Stimulated activated CD4-positive, alpha-beta T cell treated with anti-CD3 and anti-CD28 coated beads, Interleukin-15, amount 100 ng/mL, for 24 hours (primary cell): ENCODE measurements around the gene PSTPIP2.
"Not testable (repeated sequence)": the region's sequence is repeated elsewhere in the genome, so short reads cannot be mapped to it uniquely, and the experiment has no call there.

Experiments used
- DNase-seq: peaks from one replicate; pipeline ENCODE4 v3.0.0-alpha.2; 2020

Gene PSTPIP2

DNA sequence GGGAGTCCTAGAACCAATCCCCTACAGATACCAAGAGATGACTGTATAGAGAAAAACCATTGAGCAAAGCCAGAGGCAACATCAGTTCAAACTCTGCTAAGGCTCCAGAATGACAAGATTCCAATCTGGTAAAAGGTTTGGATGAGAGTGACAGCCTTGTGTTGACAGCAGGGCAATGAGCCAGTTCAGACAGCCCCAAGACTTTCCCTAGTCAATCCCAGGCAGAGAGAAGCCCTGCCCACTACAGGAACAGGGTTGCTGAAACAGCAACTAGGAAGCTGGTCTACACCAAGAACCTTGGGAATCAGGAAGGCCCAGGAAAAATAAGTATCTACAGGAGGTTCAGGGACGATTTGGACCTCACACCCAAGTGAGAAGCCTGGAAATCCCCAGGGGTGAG, 3.3 kb downstream of the PSTPIP2 start:
- DNase-seq = no peak

DNA sequence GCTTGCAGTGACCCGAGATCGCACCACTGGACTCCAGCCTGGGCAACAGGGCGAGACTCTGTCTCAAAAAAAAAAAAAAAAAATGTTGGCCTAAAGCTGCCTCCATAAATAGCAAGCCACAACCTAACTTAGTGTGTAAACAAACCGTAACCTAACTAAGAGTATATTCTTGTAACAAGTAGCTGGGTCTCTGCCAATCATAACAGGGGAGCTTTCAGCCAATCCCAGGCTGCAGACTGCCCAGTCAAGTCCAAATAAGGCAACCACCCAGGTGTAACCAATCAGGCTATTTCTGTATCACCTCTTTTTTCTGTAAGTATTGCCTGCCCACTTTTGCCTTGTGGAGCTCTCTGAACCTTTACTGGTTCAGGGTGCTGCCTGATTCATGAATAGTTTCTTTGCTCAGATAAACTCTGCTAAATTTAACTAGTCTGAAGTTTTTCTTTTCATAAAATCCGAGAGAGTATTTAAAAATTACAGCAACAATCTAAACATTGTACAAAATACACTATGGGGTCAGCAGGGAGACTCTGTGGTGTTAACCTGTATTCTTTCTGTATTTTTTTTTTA, 4.5 kb downstream of the PSTPIP2 start:
- no peak for DNase-seq

DNA sequence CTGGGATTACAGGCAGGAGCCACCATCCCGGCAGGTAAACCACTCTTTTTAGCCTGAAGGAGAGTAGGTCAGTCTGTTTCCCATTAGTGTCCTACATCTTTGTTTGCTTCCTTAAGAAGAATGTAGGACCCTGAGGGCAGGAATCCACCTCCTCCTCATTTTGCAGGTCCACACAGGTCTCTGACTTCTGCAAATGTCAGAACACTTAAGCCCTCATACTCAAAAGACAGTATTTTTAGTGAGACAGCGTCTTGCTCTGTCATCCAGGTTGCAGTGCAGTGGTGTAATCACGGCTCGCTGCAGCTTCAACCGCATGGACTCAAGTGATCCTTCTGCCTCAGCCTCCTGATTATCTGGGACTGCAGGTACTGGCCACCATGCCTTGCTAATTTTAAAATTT, 9.3 kb downstream of the PSTPIP2 start:
- DNase-seq = no peak

DNA sequence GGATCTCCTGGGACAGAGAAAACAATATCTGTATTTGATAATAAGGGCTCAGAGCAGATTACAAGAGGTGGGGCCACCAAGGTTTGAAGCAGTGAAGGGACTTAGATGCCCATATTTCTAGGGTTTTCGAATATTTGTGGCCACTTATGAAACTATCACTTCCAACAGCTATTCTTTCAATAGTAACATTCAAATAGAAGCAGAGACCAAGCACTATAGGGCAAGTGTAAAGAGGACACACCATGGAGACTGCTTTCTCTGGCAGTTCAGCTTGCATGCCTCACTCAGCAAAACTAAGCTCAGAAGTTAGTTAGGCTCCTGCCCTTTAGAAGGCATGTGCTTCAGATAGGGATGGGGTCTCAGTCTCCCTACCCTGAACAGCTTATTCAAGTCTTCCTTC, 10.3 kb downstream of the PSTPIP2 start:
- DNase-seq = no peak

DNA sequence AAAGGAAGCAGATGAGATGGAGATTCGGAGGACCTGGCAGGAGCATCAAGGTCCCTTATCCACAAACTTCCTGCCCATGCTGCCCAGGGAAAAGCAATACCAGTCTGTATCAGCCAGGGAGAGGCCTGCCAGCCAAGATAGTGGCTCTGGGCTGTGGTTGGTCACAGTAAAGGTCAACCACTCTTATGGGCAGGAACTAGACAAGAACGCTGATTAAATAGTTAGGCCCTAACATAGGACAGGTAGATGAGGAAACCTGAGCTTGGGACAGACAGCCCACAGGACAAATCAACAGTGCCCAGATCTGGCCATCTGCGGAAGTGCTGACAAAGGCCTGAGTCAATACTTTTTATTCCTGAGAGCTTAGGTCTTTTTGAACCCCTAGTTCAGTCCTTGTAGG, 10.7 kb downstream of the PSTPIP2 start:
- DNase-seq = no peak

DNA sequence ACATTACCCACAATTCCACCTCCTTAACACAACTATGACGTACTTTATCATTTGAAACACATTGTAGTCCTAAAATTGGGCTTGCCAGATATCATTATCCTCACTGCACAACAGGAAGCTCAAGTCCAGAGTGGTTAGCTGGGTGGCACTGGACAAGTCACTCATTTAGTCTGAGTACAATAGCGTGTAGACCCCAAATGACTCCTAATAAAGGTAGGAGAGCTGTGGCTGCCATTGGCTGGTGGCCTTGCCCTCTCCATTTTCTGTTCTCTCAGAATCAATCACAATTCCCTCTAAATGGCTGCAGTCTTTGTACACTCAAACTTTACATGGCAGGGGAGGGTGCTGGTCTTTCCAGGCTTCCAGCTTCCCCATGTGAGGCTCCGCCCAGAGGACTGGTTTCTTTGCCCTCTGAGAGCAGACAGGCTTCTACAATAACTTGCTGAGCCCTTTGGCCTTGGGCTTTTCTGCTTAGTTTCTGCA, 11.7 kb downstream of the PSTPIP2 start:
- DNase-seq = no peak

DNA sequence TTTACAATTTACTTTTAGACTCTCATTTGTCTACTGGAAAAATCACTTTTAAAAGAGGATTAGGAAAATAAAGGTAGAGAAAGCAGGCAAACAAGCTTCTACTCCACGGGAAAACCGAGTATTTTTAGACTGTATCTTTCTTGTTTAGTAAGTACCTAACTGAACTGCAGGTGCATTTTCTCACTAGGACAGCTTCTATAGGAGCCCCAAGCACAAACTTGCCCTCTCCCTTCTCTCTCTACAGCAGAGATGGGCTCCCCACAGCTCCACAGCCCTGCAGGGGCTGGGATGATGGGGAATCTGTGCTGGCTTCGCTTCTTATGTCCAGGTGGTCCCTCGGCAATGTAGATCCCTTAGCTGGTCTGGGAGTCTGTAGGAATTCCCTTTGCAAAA, 16.2 kb downstream of the PSTPIP2 start:
- DNase-seq = no peak

DNA sequence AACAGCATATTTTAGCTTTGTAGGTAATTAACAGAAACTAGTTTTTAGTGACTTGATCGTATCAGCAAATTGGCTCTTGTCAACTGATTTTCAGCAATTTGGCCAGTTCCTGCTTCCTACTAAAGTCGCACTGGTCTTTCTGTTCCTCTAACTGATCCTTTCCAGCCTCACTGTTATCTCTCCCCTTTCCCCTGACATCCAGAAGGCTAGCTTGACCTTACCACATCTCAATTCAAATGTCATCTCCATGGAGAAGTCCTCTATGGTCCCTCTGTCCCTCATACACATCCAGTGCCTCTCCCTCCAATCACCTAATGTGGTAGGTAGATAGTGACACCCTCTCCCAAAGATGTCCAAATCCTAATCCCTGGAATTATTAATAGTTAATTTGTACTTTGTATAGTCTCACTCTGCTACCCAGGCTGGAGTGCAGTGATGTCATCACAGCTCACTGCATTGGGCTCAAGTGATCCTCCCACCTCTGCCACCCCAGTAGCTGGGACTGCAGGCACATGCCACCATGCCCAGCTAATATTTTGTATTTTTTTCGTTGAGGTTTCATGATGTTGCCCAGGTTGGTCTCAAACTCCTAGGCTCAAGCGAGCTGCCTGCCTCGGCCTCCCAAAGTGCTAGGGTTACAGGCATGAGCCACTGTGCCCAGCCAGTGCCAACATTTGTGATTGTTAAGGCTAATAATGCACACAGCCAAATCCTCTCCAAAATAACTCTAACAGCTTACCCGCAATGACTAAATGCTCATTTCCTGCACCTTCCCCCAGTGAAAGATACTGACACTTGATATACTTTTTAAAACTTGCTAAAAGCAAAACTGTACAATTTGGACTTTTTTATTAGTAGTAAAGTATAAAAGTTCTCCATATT, 16.9 kb downstream of the PSTPIP2 start:
- DNase-seq = no peak

DNA sequence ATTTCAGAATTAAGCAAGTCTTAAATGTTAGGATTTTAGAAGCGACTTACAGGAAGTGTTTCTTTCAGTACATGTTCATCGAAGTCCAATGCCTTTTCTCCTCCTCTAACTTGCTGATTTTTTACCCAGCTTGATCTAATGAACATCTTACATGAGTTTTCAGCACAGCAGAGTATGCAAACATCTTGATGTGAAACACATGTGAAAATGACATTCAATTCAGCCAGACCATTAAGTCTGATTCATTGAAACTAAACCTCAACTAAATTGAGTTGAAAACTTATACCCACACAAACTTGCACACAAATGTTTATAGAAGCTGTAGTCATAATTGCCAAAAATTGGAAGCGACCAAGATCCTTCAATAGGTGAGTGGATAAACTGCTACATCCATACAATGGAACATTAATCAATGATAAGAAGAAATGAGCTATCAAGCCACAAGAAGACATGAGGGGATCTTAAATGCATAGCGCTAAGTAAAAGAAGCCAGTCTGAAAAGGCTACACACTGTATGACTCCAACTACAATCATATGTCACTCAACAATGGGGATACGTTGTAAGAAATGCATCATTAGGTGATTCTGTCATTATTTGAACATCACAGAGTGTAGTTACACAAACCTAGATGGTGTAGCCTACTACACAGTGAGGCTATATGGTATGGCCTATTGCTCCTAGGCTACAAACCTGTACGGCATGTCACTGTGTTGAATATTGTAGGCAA, 18.5 kb downstream of the PSTPIP2 start:
- no peak for DNase-seq

DNA sequence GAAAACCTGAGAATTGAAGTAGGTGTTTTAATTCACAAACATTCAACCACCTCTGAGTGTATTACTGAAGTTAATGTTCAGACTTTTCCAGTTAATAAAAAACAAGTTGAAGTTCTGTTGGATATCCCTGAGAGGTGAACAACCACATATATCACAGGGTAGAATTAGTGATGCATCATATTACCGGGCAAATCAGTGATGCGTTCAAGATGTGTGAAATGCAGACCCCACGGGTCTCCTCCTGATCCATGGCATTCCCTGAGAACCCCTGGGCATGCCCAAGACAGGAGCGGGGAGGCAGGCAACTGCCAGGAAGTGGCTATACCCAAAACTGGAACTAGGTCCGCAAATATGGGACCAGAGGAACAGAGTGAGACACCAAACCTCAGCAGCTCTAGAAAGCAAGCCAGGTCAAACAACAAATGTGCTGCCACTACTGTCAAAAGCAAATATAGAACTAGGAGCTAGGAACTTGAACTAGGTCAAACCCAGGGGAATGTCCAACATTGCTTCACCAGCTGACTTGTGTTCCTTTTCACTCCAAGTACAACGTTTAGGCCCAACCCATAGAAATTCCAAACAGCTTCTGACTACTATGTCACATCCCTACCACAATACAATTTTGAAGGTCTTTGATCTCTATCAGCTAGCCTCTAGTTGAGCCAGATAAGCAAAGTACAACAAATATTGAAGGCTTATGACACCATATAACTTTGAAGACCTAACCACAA, 20.2 kb downstream of the PSTPIP2 start:
- no peak for DNase-seq

DNA sequence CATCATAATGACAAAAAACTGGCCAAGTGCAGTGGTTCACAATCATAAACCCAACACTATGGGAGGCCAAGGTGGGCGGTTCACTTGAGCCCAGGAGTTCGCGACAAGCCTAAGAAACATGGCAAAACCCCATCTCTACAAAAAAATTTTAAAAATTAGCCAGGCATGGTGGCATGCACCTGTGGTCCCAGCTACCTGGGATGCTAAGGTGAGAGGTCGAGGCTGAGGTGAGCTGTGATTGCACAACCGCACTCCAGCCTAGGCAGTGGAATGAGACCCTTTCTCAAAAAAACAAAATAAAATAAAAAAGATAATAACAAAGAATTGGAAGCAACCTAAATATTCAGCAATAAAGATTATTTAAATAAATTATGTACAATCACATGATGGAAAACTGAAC, 21.8 kb downstream of the PSTPIP2 start:
- DNase-seq = no peak

DNA sequence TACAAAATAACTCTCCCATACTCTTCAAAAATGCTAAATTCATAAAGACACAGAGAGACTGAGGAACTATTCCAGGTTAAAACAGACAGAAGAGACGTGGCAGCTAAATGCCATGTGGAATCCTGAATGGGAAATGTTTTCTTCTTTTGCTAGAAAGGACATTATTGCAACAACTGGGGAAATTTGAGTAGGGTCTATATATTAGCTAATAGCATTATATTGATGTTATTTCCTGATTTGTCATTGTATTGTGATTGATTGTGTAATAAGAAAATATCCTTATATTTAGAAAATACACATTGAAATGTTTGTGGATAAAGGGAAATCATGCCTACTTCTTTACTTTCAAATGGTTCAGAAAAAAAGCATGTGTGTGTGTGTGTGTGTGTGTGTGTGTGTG, 23.4 kb downstream of the PSTPIP2 start:
- DNase-seq = no peak

DNA sequence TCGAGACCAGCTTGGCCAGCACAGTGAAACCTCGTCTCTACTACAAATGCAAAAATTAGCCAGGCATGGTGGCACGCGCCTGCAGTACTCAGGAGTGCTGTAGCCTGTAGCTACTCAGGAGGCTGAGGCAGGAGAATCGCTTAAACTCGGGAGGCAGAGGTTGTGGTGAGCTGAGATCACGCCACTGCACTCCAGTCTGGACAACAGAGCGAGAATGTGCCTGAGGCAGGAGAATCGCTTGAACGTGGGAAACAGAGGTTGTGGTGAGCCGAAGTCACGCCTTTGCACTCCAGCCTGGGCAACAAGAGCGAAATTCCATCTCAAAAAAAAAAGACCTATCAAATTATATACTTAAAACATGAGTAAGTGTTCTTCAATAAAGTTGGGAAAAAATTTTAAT, 24.7 kb downstream of the PSTPIP2 start:
- not testable (repeated sequence) for DNase-seq

DNA sequence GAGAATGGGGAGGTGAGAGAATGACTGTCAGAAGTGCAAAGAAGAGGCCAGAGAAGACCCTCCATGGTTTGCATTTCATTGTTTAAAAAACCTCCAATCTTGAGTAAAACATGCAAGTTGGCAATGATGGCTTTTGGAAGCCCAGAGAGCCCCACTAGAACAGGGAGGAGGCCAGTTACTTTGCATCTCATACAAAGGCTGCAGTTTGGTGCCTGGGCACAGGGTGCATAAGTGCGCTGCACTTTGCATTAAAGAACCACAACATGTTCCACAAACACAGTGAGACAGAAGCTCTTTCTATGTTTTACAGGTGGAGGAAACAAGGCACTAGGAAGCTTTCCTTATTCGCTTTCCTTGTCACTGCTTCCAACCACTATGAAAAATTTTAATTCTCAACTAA, 25.4 kb downstream of the PSTPIP2 start:
- no peak for DNase-seq

DNA sequence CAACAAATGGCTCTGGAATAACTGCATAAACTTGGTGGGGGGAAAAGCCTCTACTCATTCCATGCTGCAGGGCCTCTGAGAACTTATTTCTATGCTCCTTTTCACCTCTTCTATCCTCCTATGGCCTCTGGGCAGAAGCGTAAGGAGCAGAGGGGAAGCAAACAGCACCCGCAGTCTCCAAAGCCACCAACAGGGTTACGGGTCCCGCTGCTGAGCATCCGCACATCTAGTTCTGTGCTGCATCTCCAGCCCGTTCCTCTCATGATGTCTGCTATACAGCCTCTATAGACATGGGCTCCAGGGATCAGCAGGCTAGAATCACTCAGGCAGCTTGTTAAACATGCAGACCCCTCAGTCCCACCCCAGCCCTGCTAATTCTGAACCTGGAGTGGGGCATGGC, 25.9 kb downstream of the PSTPIP2 start:
- DNase-seq = no peak

DNA sequence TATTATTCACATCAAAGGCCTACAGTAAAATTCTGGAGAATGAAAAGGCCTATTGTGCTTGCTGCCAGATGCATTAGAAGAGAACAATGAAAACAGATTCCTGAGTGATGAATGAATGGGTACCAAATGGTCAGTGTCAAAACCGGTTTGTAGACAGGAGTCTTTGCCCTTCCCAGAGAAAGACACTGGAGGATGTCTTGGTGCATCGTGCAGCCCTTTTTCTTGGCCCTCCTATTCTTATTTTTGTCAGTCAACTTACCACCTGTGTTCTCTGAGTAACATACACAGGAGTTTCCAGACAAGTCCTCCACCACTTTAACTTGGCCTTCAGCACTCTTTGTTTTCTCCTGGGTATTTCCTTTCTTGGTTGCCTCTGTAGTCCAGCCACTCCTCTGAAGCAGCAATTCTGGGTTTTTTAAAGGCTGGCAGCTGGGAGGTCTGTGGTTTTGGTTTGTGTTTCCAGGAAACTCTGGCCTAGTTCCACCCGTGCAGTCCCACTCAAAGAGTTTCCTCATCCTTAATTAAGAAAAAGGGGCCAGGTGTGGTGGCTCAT, 29.4 kb downstream of the PSTPIP2 start:
- peak; percentile 48 for DNase-seq

DNA sequence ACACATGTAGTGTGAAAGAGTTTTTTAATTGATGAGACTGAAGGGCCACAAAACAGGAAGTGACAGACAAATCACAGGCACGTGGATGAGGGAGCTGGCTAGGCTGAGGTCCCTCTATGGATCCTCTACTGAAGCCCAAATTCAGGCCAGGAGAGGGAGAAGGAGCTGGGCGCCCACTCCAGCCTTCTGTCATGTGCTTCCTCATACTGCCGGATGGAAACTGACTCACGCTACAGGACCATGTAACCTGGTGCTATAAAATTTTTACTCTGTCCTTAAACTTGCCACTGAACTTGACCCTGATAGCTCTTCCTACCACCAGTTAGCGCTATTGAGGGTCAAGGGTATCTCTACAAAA, 31.3 kb downstream of the PSTPIP2 start:
- DNase-seq = no peak

DNA sequence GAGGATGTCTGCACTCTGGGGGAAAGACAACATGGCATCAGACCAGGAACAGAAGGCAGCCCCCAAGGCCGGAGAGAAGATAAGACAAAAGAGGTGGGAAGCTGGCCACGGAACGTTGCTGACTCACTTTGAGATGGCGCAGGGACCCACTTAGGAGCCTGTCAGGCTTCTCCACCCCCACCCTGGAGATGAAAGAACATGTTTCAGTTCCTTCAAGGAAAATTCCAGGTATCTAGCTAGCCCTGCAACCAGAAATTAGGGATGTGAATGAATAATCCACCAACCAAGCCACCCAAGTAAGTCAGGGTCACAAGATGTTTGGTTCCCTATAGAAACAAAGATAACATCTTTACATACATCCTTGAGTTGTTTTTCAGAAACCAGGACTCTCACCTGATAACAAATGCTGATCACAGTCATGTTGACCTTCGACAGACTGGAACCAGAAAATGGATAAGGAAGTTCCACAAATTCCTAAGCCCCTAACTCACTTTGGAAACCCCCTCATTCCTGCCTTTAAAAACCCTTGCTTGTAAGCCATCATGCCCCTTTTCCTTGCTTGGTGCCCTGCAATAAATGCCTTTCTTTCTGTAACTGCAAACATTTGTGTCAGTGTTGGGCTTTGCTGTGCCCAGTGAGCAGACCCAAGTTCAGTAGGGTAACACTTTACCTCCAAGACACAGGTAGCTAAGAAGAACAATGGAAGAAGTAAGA, 31.9 kb downstream of the PSTPIP2 start:
- no peak for DNase-seq

DNA sequence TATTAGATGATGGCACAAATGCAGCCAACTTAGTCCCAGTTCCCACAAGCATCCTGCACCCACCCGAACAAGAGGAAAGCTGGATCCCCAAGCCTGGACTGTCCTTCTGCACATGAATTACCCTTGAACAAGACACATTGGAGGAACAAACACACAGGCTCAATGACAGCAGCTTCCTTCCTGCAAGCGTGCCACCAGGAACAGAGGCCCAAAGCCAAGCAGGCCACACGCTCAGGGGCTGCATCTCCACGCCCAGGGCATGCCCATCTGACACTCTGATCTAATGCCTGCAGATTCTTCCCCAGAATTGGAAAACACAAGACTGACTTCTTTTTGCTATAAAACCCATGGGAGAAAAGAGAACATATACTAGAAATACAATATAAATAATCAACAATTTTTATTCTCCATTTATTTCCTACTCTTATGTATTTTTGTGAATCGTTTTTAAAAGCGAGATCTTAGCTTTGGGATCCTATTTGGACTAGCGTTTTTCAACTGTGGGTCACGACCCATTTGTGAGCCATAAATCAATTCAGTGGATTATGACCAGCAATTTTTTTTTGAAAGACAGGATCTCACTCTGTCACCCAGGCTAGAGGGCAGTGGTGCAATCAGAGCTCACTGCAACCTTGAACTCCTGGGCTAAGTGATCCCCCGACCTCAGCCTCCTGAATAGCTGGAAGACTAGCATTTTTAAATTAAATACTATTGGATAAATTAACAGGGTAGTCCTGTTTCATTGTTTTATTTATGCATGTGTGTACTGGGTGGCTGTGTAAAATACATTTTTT, 34.4 kb downstream of the PSTPIP2 start:
- DNase-seq = no peak

DNA sequence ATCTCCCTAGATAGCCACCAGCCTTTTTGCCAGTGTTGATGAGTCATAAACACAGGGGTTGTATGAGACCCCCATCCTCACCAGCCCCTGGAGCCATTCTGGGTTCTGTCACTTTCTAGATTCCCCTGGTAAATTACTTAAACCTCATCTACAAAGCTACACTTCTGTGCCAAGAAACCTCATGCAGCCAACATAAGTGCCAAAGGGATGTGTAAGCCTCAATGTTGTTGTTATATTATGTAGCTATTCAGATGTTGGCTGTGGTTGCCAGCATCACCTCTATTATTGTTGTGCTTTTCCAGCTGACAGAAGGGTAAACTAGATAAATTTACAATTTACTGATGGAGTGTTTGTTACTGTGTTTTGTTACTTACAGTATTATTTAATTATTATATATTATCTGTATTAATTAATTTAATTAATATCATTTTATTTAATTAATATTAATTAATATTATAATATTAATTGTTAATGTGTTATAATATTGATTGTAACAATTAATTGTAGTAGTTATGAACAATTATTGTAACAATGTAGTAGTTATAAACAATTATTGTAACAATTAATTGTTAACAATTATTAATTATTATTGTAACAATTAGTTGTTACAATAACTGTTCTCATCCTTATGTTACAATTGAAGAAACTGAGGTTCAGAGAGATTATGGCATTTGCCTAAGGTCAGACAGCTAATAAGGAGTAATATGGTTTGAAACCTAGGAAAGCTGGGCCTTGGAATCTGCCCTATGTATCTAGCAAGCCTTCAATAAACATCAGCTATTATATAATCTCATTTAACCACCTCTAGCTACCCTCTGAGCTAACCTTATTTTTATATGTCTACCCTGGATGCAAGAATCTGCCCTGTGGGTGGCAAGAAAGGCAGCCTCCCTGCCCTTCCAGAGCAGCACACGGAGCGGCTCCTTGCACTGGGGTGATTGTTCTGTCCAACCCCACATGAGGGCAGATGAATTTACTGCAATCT, 36.1 kb downstream of the PSTPIP2 start:
- no peak for DNase-seq
